HG03520 (cell line): ENCODE measurements around the gene DPF1.

Experiments used
- ATAC-seq: cut with Tn5 transposase; IDR thresholded peaks from one replicate; pipeline ENCODE4 v1.9.1; 2021; ENCODE audit warnings: mild to moderate bottlenecking, moderate library complexity; ENCODE audit not compliant: unreplicated experiment

The DPF1 gene

GRCh38 chr19:38221919-38222830 is 1.8 kb downstream of the DPF1 start:
- no peak for ATAC-seq

GRCh38 chr19:38221421-38221820 is 2.6 kb downstream of the DPF1 start:
- ATAC-seq, result no peak

GRCh38 chr19:38219221-38219620 is 4.8 kb downstream of the DPF1 start:
- ATAC-seq, result no peak

GRCh38 chr19:38218204-38218603 is 5.8 kb downstream of the DPF1 start:
- ATAC-seq, result no peak

GRCh38 chr19:38216785-38217641 is 7.0 kb downstream of the DPF1 start:
- no peak for ATAC-seq

- ATAC-seq, result peak; percentile 60
Observed at GRCh38 chr19:38213911-38214625, 10.0 kb downstream of the DPF1 start.

GRCh38 chr19:38213469-38213868 is 10.6 kb downstream of the DPF1 start:
- ATAC-seq, result no peak

- ATAC-seq, result no peak
Observed at GRCh38 chr19:38211766-38212165, 12.3 kb downstream of the DPF1 start.

- ATAC-seq, result no peak
Observed at GRCh38 chr19:38211151-38211591, 12.9 kb downstream of the DPF1 start.

- ATAC-seq, result no peak
Observed at GRCh38 chr19:38210458-38210987, 13.5 kb downstream of the DPF1 start.

- ATAC-seq, result no peak
Observed at GRCh38 chr19:38209671-38210457, 14.2 kb downstream of the DPF1 start.

GRCh38 chr19:38209152-38209551 is 14.9 kb downstream of the DPF1 start:
- ATAC-seq, result no peak

GRCh38 chr19:38208571-38208970 is 15.5 kb downstream of the DPF1 start:
- no peak for ATAC-seq

- ATAC-seq, result no peak
Observed at GRCh38 chr19:38207543-38207942, 16.5 kb downstream of the DPF1 start.

GRCh38 chr19:38206928-38207327 is 17.1 kb downstream of the DPF1 start:
- ATAC-seq, result no peak

GRCh38 chr19:38206006-38206745 is 17.8 kb downstream of the DPF1 start:
- ATAC-seq, result no peak

GRCh38 chr19:38204728-38205127 is 19.3 kb downstream of the DPF1 start:
- no peak for ATAC-seq

GRCh38 chr19:38204096-38204495 is 19.9 kb downstream of the DPF1 start:
- no peak for ATAC-seq

GRCh38 chr19:38203197-38203596 is 20.8 kb downstream of the DPF1 start:
- ATAC-seq, result no peak
